NCI-H2081 (cell line): ENCODE measurements around the gene SRL.

Source experiments
- DNase-seq, 2 experiments: peaks; one replicate each; lab custom pipeline; 2025; lab: John Stamatoyannopoulos, UW

Gene SRL

GRCh38 chr16:4200781-4201137 is 41.1 kb downstream of the SRL start:
- DNase-seq = no peak

DNA sequence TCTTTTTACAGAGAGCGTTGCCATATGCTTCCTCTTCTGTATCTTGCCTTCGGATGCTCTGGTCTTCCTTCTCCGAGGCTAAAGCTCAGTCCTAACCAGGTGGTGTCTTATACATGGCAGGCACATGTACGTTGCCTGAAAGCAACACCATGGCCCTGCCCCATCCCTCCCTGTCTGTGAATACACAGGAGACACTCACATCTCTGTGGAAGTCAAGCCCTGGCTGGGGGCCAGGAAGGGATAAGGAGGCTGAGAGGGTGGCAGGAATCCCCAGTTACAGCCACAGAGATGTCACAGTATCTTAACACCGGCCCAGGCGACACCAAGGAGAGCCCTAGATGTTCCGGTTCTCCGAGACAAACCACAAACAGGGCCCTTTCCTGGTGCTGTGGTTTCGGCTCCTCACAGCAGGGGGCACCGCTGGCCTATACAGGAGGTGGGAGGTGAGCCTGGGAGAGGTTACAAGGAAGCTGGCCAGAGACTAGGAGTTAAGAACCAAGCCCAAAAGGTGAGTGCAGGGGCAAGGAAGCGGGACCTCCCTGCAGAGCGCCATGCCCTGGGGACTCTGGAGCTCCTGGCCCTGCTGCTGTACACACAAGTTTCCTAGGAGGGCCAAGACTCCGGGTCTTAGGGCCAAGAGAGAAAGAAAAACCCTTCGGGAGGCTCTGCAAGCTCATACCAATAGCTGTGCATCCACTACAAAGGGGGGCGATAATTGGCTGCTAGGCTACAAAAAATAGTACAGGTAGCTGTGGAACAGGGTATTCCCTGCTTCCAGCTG is 41.7 kb downstream of the SRL start:
- DNase-seq = peak in 1 of 2 experiments; percentile 4

- DNase-seq = no peak
Observed at GRCh38 chr16:4198816-4199215, 43.1 kb downstream of the SRL start.

DNA sequence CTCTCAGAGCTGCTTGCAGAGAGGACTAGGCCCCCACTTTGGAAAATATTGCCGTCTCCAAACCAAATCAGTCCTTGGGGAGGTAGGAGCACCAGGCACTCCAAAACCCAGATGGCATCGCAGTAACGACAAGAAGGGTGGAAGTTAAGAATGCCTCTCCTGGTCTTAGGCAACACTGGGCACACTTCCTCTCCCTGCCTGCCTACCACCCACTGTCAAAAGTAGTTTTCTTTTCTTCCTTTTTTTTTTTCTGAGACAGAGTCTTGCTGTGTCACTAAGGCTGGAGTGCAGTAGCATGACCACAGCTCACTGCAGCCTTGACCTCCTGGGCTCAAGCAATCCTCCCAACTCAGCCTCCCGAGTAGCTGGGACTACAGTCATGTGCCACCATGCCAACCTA is 47.2 kb downstream of the SRL start:
- DNase-seq = no peak

DNA sequence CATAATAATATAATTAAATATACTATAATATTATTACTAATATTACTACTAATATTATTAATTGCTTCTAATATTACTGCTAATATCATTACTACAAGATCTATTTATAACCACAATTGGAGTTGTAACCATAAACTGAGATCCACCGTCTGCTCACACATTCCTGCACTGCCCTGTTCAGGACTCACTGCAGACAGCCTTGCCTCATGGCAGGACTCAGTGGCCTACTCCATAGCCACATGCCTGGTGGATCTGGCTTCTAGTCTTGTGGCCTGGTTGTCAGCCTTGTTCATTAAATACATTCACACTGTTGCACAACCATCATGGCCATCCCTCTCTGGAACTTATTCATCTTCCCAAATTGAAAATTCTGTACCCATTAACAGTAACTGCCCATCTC is 48.0 kb downstream of the SRL start:
- no peak for DNase-seq

- DNase-seq = no peak
Observed at GRCh38 chr16:4192206-4192605, 49.7 kb downstream of the SRL start.

- DNase-seq = no peak
Observed at GRCh38 chr16:4190712-4191333, 51.1 kb downstream of the SRL start.

DNA sequence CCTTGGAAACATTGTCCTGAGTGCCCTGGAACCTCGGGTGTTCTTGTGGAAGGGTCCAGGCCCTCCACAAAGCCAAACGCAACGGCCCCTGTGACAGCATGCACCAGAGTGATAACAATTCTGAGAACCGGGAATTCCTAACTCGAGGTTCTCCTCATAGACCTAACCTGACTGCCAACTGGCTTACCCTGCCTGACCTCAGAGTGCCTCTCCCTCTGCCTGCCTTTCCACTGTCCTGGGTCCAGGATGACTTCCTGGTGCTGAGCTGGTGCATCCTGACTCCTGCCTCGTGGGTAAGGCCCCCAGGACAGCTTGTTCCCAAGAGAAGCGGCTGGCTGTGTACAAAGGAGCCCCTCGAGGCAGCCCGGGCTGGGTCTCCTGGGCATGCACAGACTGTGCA is 51.8 kb downstream of the SRL start:
- no peak for DNase-seq

GRCh38 chr16:4184038-4184702 is 57.7 kb downstream of the SRL start:
- no peak for DNase-seq

DNA sequence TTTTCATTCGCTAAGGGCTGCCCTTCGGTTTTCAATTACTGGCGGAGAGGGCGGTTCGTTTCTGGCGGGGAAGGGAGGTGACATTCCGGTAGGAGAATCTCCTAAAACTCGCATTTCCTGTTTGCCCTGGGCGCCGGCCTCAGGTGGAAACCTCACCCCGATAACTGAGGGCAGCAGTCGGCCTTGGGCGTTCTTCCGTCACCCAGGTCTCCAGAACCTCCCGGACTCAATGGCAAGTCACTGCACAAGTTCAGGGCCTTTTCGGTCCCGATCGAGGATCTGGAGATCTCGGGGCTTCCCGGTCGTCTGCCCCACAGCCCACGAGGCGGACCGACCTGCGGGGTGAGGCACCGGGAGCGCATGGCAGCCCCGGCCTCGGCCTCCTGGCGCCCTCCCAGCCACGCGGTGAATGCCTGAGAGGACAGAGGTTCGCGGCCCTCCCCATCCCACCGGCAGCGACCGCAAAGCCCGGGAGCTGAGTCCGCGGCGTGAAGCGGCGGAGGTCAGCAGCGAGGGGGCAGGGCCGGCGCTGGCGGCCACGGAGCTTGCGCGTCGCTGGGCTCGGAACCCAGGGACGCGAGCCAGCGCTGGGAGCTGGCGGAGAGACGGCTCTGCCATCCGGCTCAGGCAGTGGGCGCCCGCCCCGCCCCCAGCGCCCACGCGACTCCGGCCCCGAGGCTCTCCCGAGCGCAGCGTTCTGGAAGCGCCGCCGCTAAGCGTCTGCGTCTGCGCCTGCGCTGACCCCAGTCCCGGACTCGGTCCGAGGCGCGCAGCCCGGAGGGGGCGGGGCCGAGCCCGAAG is 58.4 kb downstream of the SRL start:
- peak; percentile 90 to 91 for DNase-seq

- DNase-seq = no peak
Observed at GRCh38 chr16:4182581-4183236, 59.2 kb downstream of the SRL start.

DNA sequence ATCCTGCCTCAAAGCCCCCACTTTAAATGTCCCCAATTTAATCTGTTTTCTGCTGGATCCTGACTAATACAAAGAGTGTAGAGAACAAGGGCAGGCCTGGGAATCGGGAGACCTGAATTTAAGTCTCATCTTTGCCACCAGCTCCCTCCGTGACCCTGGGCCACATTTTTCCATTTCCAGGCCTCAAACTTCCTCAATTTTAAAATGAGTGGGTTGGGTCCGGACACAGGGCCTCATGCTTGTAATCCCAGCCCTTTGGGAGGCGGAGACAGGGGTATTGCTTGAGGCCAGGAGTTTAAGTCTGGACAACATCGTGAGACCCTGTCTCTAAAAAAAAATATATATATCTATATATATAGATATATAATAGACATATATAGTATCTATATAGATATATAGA is 61.4 kb downstream of the SRL start:
- no peak for DNase-seq

DNA sequence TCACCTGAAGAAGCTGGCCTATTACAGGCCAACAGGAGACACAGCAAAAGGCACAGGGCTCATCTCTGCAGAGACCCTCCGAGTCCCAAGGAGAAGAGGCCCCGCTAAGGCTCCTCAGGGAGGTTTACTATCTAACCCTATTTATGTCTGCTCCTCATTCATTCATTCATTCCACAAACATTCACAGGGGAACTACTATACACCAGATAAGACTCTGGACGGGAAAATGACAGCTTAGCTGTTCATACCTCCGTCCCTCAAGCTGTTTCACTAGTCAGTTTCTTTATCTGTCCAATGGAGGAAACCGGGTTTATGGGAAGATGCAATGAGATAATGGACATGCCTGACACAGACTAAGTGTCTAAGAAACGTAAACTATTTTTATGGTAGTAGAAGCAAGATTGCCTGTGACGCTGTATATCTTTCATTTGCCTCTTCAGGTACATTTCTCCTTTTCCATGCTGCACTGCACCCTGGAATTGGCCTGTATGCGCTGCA is 62.1 kb downstream of the SRL start:
- DNase-seq = no peak

GRCh38 chr16:4179020-4179419 is 62.9 kb downstream of the SRL start:
- no peak for DNase-seq

GRCh38 chr16:4178468-4179010 is 63.3 kb downstream of the SRL start:
- no peak for DNase-seq

DNA sequence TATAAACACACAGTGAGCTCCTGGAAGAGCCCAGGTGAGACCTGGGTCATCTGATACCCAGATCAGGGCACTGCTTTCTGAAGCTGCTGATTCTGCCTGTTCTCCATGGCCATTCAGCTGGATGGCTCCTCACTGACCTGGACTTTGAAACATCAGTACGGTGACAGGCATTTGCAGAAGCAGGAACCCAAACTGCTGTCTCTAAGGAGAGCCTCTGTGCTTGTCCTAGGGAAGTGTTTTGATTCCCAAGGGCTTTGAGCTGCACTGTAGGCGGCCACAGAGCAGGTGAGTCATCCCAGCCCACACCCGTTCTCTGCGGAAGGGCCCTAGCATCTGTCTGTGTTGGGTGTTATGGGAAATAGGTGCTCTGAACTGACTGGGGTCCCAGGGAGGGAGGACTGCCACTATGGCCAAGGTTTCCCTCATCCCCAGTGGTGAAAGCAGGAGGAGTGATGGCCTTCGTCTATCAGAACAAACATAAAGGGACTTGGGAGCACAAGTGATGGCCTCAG is 64.9 kb downstream of the SRL start:
- no peak for DNase-seq

DNA sequence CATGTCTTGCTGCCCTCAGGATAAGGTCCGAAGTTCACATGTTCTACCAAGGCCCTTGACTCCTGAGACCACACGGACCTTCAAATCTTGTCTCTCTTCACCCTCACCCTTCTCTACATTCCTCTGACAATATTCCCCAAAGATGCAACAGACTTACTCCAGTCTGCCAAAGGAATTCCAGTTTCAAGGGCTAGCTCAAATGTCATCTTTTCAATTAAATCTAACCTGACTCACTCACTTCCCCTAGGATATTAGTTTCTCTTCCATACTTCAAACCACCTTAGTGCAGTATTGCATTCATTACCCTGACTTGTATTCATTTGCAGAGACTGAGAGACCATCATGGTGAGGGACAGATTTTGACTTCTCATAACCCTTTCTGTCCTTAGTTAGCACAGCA is 66.0 kb downstream of the SRL start:
- DNase-seq = no peak

DNA sequence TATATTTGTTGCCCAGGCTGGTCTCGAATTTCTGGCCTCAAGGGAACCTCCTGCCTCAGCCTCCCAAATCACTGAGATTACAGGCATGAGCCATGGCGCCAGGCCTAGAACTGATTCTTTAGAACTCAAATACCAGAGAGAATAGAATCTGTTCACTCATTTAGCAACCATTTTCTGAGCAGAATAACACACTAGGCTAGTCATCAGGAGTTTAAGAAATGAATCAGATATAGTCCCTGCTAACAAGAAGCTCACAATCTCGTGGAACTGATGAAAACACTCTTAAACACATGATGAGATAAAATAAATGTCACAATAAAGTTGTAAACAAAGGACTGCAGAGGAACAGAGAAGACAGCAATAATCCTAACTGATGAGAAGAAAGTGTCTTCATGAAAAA is 69.8 kb downstream of the SRL start:
- DNase-seq = no peak

- DNase-seq = no peak
Observed at GRCh38 chr16:4169415-4169814, 72.5 kb downstream of the SRL start.

GRCh38 chr16:4166821-4167220 is 75.1 kb downstream of the SRL start:
- DNase-seq = no peak
